Activated CD8-positive, alpha-beta memory T cell treated with anti-CD3 and anti-CD28 coated beads for 1 hour (primary cell): ENCODE measurements around the gene SIGLEC7.

ENCODE experiments used
- DNase-seq, 2 donors: peaks; one replicate each; pipeline ENCODE4 v3.0.0-alpha.2; 2020; ENCODE audit warnings: low read depth in 1 of 2; ENCODE audit errors: extremely low read depth in 1 of 2

Gene SIGLEC7

GRCh38 chr19:51164215-51164614 lies 22.1 kb downstream of the SIGLEC7 start:
- no peak for DNase-seq

- DNase-seq, result peak in 1 of 2 donors; percentile 15
Measured at GRCh38 chr19:51166846-51167490, 24.9 kb downstream of the SIGLEC7 start.

GRCh38 chr19:51168564-51169282 lies 26.6 kb downstream of the SIGLEC7 start:
- no peak for DNase-seq

GRCh38 chr19:51169283-51169918 lies 27.3 kb downstream of the SIGLEC7 start:
- DNase-seq, result peak; percentile 19 to 41

GRCh38 chr19:51172223-51172622 lies 30.1 kb downstream of the SIGLEC7 start:
- no peak for DNase-seq

- DNase-seq, result no peak
Measured at GRCh38 chr19:51173681-51174080, 31.6 kb downstream of the SIGLEC7 start.

GRCh38 chr19:51179256-51179655 lies 37.2 kb downstream of the SIGLEC7 start:
- DNase-seq, result no peak

- DNase-seq, result no peak
Measured at GRCh38 chr19:51181377-51181912, 39.3 kb downstream of the SIGLEC7 start.

- no peak for DNase-seq
Measured at GRCh38 chr19:51181913-51182419, 39.9 kb downstream of the SIGLEC7 start.

GRCh38 chr19:51183629-51184028 lies 41.5 kb downstream of the SIGLEC7 start:
- no peak for DNase-seq

GRCh38 chr19:51185069-51185867 lies 43.2 kb downstream of the SIGLEC7 start:
- DNase-seq, result no peak

- no peak for DNase-seq
Measured at GRCh38 chr19:51185868-51186215, 43.7 kb downstream of the SIGLEC7 start.

GRCh38 chr19:51186323-51186722 lies 44.2 kb downstream of the SIGLEC7 start:
- DNase-seq, result no peak

- no peak for DNase-seq
Measured at GRCh38 chr19:51187395-51188226, 45.5 kb downstream of the SIGLEC7 start.

- no peak for DNase-seq
Measured at GRCh38 chr19:51188227-51188559, 46.1 kb downstream of the SIGLEC7 start.

GRCh38 chr19:51192689-51193088 lies 50.6 kb downstream of the SIGLEC7 start:
- DNase-seq, result no peak

- no peak for DNase-seq
Measured at GRCh38 chr19:51194527-51195315, 52.6 kb downstream of the SIGLEC7 start.

GRCh38 chr19:51195316-51195586 lies 53.1 kb downstream of the SIGLEC7 start:
- DNase-seq, result no peak

GRCh38 chr19:51195616-51196015 lies 53.5 kb downstream of the SIGLEC7 start:
- DNase-seq, result no peak

- DNase-seq, result no peak
Measured at GRCh38 chr19:51196181-51196580, 54.1 kb downstream of the SIGLEC7 start.
